HL-60 (cell line): Measurements from ENCODE around the gene AFAP1.

Experiments used
- CTCF ChIP-seq: IDR thresholded peaks from one replicate; pipeline ENCODE4 v1.5.1; 2011; ENCODE audit warnings: low read length, control low read depth, inconsistent platforms; ENCODE audit not compliant: insufficient read depth
- GABPA ChIP-seq: IDR thresholded peaks from 2 replicates; pipeline ENCODE4 v1.6.1; 2012; ENCODE audit warnings: low read depth
- POLR2AphosphoS5 ChIP-seq: IDR thresholded peaks from 2 replicates; pipeline ENCODE4 v1.6.1; 2012; ENCODE audit warnings: low read depth
- REST ChIP-seq: IDR thresholded peaks from 2 replicates; pipeline ENCODE4 v1.6.1; 2012; ENCODE audit warnings: low read depth; ENCODE audit not compliant: insufficient replicate concordance
- SPI1 ChIP-seq: IDR thresholded peaks from 2 replicates; pipeline ENCODE4 v1.6.1; 2012; ENCODE audit warnings: low read depth, mild to moderate bottlenecking, borderline replicate concordance

- TF ChIP-seq GABPA (no peak), CTCF (no peak), POLR2AphosphoS5 (no peak), REST (no peak), SPI1 (no peak)
Observed at GRCh38 chr4:7929118-7929951, 10.3 kb downstream of the AFAP1 start.
